H1 (cell line): ENCODE results near the gene NRXN3. TPM values are rescaled to one million over a fixed set of nuclear protein-coding genes. Genes with fewer than 3 reads are reported as not detected.

Source experiments
- CTCF ChIA-PET: fragments of 300-600 bp; sonication (Branson Sonifier 250); formaldehyde crosslinking; loops from one replicate; lab custom pipeline; 2021; ENCODE audit not compliant: partially characterized antibody; lab: Charles Lee
- POLR2A ChIA-PET: fragments of 300-600 bp; sonication (Branson Sonifier 250); formaldehyde crosslinking; loops from one replicate; lab custom pipeline; 2021; ENCODE audit warnings: inconsistent platforms; ENCODE audit not compliant: partially characterized antibody; lab: Charles Lee
- DNase-seq, 2 experiments: peaks; one replicate each; pipeline versions ENCODE4 v3.0.0 to v3.0.0-alpha.2; 2010 to 2022; ENCODE audit warnings: low spot score in 2 of 2, low read depth in 1 of 2, mixed read lengths in 1 of 2
- FAIRE-seq: peaks from 2 replicates; lab custom pipeline; 2011; peaks lifted over from hg19 to GRCh38; lab: Jason Lieb, UNC
- H2AFZ ChIP-seq: 2 replicates; pipeline ENCODE4 v1.8.1; 2012; ENCODE audit warnings: low read length, inconsistent platforms
- H2AK5ac ChIP-seq: 2 replicates; pipeline ENCODE4 v1.6.1; 2013; ENCODE audit warnings: low read depth, low read length
- H2BK120ac ChIP-seq: replicated peaks from 2 replicates; pipeline ENCODE3; 2013; ENCODE audit warnings: low read depth, low read length, inconsistent platforms
- H2BK12ac ChIP-seq: 2 replicates; pipeline ENCODE4 v1.6.1; 2013; ENCODE audit warnings: low read depth, low read length
- H2BK15ac ChIP-seq: 2 replicates; pipeline ENCODE4 v1.6.1; 2013; ENCODE audit warnings: low read length
- H2BK20ac ChIP-seq: 2 replicates; pipeline ENCODE4 v1.6.1; 2013; ENCODE audit warnings: low read length
- H2BK5ac ChIP-seq: 2 replicates; pipeline ENCODE4 v1.6.1; 2013; ENCODE audit warnings: low read depth, low read length
- H3K14ac ChIP-seq: 2 replicates; pipeline ENCODE4 v1.6.1; 2013; ENCODE audit warnings: inconsistent platforms; ENCODE audit not compliant: insufficient read length
- H3K18ac ChIP-seq: 2 replicates; pipeline ENCODE4 v1.6.1; 2013; ENCODE audit warnings: low read length; ENCODE audit errors: extremely low read depth
- H3K23ac ChIP-seq: 2 replicates; pipeline ENCODE4 v1.6.1; 2013; ENCODE audit warnings: inconsistent platforms; ENCODE audit not compliant: insufficient read length
- H3K23me2 ChIP-seq: 2 replicates; pipeline ENCODE4 v1.6.1; 2013; ENCODE audit warnings: low read depth, low read length
- H3K27ac ChIP-seq: 2 replicates; pipeline ENCODE4 v1.6.1; 2011; ENCODE audit warnings: low read depth, low read length, inconsistent platforms
- H3K27me3 ChIP-seq, 4 experiments: replicated peaks in 1 of 4; 1 replicate in 1 of 4; 2 replicates in 3 of 4; pipeline versions ENCODE4 v1.6.1 to v1.8.1; 2011 to 2013; ENCODE audit warnings: low read length in 3 of 4, mild to moderate bottlenecking in 3 of 4, inconsistent platforms in 2 of 4, mixed read lengths in 2 of 4, moderate library complexity in 1 of 4; ENCODE audit not compliant: control insufficient read depth in 3 of 4, insufficient read depth in 3 of 4; ENCODE audit errors: extremely low read depth in 1 of 4
- H3K36me3 ChIP-seq, 4 experiments: 2 replicates each; pipeline versions ENCODE4 v1.6.1 to v1.8.1; 2011 to 2013; ENCODE audit warnings: mild to moderate bottlenecking in 4 of 4, low read length in 3 of 4, moderate library complexity in 2 of 4, control low read depth in 1 of 4, inconsistent platforms in 1 of 4; ENCODE audit not compliant: insufficient read depth in 4 of 4, control insufficient read depth in 2 of 4
- H3K4ac ChIP-seq: replicated peaks from 2 replicates; pipeline ENCODE3; 2013; ENCODE audit warnings: low read length, low read depth, mixed read lengths, inconsistent platforms; ENCODE audit not compliant: insufficient read length
- H3K4me1 ChIP-seq, 4 experiments: replicated peaks in 1 of 4; 1 replicate in 1 of 4; 2 replicates in 3 of 4; pipeline versions ENCODE4 v1.6.1 to v1.8.1; 2011 to 2013; ENCODE audit warnings: low read length in 3 of 4, inconsistent platforms in 2 of 4, mixed read lengths in 1 of 4; ENCODE audit not compliant: insufficient read depth in 4 of 4, control insufficient read depth in 3 of 4
- H3K4me2 ChIP-seq, 2 experiments: 2 replicates each; pipeline versions ENCODE4 v1.6.1 to v1.8.1; 2011 to 2013; ENCODE audit warnings: low read depth in 2 of 2, low read length in 2 of 2, control low read depth in 1 of 2, inconsistent platforms in 1 of 2, mild to moderate bottlenecking in 1 of 2; ENCODE audit not compliant: insufficient read depth in 1 of 2
- H3K4me3 ChIP-seq, 4 experiments: fragments of 200-600, 300-600 bp in 1 of 4; sonication (generic), shearing (Covaris generic), sonication (Bioruptor Twin) in 1 of 4; 2 replicates each; pipeline versions ENCODE4 v1.5.1 to v1.8.1; 2011 to 2016; ENCODE audit warnings: low read length in 4 of 4, low read depth in 3 of 4, control low read depth in 2 of 4, inconsistent platforms in 2 of 4, mild to moderate bottlenecking in 2 of 4, mixed read lengths in 1 of 4, moderate library complexity in 1 of 4; ENCODE audit not compliant: insufficient read depth in 2 of 4; ENCODE audit errors: extremely low read depth in 1 of 4
- H3K56ac ChIP-seq: replicated peaks from 2 replicates; pipeline ENCODE3; 2013; ENCODE audit warnings: low read depth, mild to moderate bottlenecking, mixed read lengths, low read length, inconsistent platforms; ENCODE audit not compliant: insufficient read length
- H3K79me1 ChIP-seq: 2 replicates; pipeline ENCODE4 v1.6.1; 2013; ENCODE audit warnings: low read depth, low read length, control low read depth
- H3K79me2 ChIP-seq, 2 experiments: 2 replicates each; pipeline versions ENCODE4 v1.6.1 to v1.8.1; 2012 to 2013; ENCODE audit warnings: low read length in 2 of 2, mild to moderate bottlenecking in 2 of 2, inconsistent platforms in 1 of 2; ENCODE audit not compliant: insufficient read depth in 2 of 2, control insufficient read depth in 1 of 2
- H3K9ac ChIP-seq, 4 experiments: replicated peaks in 1 of 4; 1 replicate in 1 of 4; 2 replicates in 3 of 4; pipeline versions ENCODE4 v1.6.1 to v1.8.1; 2011 to 2013; ENCODE audit warnings: low read depth in 3 of 4, low read length in 3 of 4, control low read depth in 2 of 4, mild to moderate bottlenecking in 2 of 4, moderate library complexity in 2 of 4, inconsistent platforms in 1 of 4; ENCODE audit errors: extremely low read depth in 1 of 4
- H3K9me3 ChIP-seq, 2 experiments: 2 replicates each; pipeline versions ENCODE4 v1.6.1 to v1.8.1; 2012 to 2013; ENCODE audit warnings: mild to moderate bottlenecking in 2 of 2, moderate library complexity in 2 of 2, control low read depth in 1 of 2, inconsistent platforms in 1 of 2, low read depth in 1 of 2, low read length in 1 of 2, mixed read lengths in 1 of 2; ENCODE audit not compliant: insufficient read depth in 2 of 2
- H4K20me1 ChIP-seq, 2 experiments: replicated peaks in 1 of 2; 2 replicates each; pipeline versions ENCODE3 to v1.8.1; 2011 to 2013; ENCODE audit warnings: inconsistent platforms in 2 of 2, low read length in 2 of 2, mild to moderate bottlenecking in 1 of 2; ENCODE audit not compliant: insufficient read depth in 2 of 2, control insufficient read depth in 1 of 2
- H4K5ac ChIP-seq: 2 replicates; pipeline ENCODE4 v1.6.1; 2013; ENCODE audit warnings: low read length, low read depth, mixed read lengths, inconsistent platforms; ENCODE audit not compliant: insufficient read length
- H4K8ac ChIP-seq: 2 replicates; pipeline ENCODE4 v1.8.0; 2013; ENCODE audit warnings: mild to moderate bottlenecking, moderate library complexity, low read length, inconsistent platforms; ENCODE audit not compliant: insufficient read depth; ENCODE audit errors: extremely low read depth
- H4K91ac ChIP-seq: replicated peaks from 2 replicates; pipeline ENCODE3; 2013; ENCODE audit warnings: low read length, mixed read lengths, inconsistent platforms; ENCODE audit not compliant: insufficient read length
- JUN ChIP-seq: IDR thresholded peaks from 2 replicates; pipeline ENCODE4 v1.6.1; 2011; ENCODE audit warnings: low read depth, mild to moderate bottlenecking, improper control_type of control experiment, low read length
- KDM1A ChIP-seq: fragments of 200-600, 300-600 bp; sonication (generic); IDR thresholded peaks from 2 replicates; pipeline ENCODE4 v1.7.1; 2016; ENCODE audit warnings: mild to moderate bottlenecking, low read length, borderline replicate concordance
- PHF8 ChIP-seq: fragments of 200-600 bp; sonication (generic); conservative IDR thresholded peaks from 2 replicates; pipeline ENCODE4 v1.7.1; 2012; ENCODE audit warnings: low read depth, mild to moderate bottlenecking, inconsistent platforms, low read length, moderate library complexity
- SUZ12 ChIP-seq: fragments of 200-600 bp; sonication (generic); IDR thresholded peaks from 2 replicates; pipeline ENCODE4 v1.6.1; 2012; ENCODE audit warnings: mild to moderate bottlenecking, inconsistent platforms, low read length, moderate library complexity, mixed read lengths
- WGBS, 2 experiments: shearing (Covaris generic) in 1 of 2; methylation state at CpG; one replicate each; pipeline versions ENCODE4 v1.1.6 to v1.1.7; 2013 to 2015; ENCODE audit warnings: low lambda C conversion rate in 2 of 2, mixed read lengths in 2 of 2, inconsistent platforms in 1 of 2, low coverage in 1 of 2, missing lambda C conversion rate in 1 of 2; ENCODE audit not compliant: insufficient replicate concordance in 2 of 2, insufficient coverage in 1 of 2, insufficient read length in 1 of 2; ENCODE audit errors: extremely low coverage in 1 of 2, missing lambda C conversion rate in 1 of 2; 5-methylcytosine and 5-hydroxymethylcytosine counted together
- polyA plus RNA-seq, 7 experiments: library from polyadenylated mRNA; depleted of rRNA in 3 of 7; stranded (reverse) in 5 of 7; unstranded in 2 of 7; fragments of >200 nt in 5 of 7; fragments of 200-250 nt in 2 of 7; gene quantifications; 1 replicate in 5 of 7; 2 replicates in 1 of 7; 4 replicates in 1 of 7; pipeline versions ENCODE4 v1.2.1 to v1.2.3, GENCODE V29; 2011 to 2013; ENCODE audit warnings: missing spikeins in 2 of 7, mixed read lengths in 2 of 7
- total RNA-seq: library from RNA; stranded (reverse); fragmentation: NEBNext Ultra II Directional; extraction: Animal tissue kit (Norgen Biotek cat#: 25700); gene quantifications from 2 replicates; pipeline ENCODE4 v1.2.1, GENCODE V29; 2021

NRXN3 gene
- total and polyA plus RNA-seq, 2 of the 8 experiments (the other 6 are each of a cell fraction or from before 2014, with no cell fraction given) = 2.6 to 4.1 TPM

DNA sequence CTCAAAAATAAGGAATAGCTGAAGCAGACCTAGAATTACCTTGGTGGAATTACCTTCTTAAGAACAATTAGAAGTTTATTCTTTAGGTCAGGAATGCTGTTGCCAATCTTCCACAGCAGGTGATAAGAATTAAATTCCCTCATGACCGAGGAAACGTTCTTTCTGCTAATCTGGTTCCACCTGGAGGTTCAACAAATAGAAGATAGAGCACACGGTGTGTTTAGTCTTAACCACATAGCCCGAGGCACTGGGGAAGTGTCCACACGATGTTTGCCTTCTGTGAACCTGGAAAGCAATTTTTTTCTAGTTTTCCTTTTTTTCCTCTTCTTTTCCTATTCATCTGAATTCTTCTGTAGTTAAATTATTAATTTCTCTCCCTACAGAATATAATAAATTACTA, 906.9 kb downstream of the NRXN3 start:
- Histone ChIP-seq H2AFZ (no peak overlapping the region), H4K91ac (no peak overlapping the region), H3K27me3 (no peaks in the 10 kb centered on the region), H2BK15ac (no peak overlapping the region), H4K5ac (no peak overlapping the region), H4K20me1 (no peaks in the 10 kb centered on the region), H3K23me2 (no peaks in the 10 kb centered on the region), H4K8ac (no peak overlapping the region), H2BK20ac (no peak overlapping the region), H3K36me3 (no peaks in the 10 kb centered on the region), H3K79me2 (no peaks in the 10 kb centered on the region), H3K79me1 (no peaks in the 10 kb centered on the region), H3K14ac (no peak overlapping the region), H3K9ac (no peak overlapping the region), H3K4me1 (no peaks in the 10 kb centered on the region), H2BK12ac (no peak overlapping the region), H3K4me2 (no peak overlapping the region), H3K27ac (no peak overlapping the region), H3K56ac (no peak overlapping the region), H2AK5ac (no peak overlapping the region), H3K23ac (no peak overlapping the region), H3K18ac (no peak overlapping the region), H3K4ac (no peak overlapping the region), H2BK5ac (no peak overlapping the region), H2BK120ac (no peak overlapping the region), H3K4me3 (no peak overlapping the region), H3K9me3 (no peaks in the 10 kb centered on the region)
- TF ChIP-seq SUZ12 = no peak
- no peak for TF ChIP-seq JUN
- no peak for TF ChIP-seq PHF8
- TF ChIP-seq KDM1A = no peak
- DNase-seq = no peak
- FAIRE-seq = no peak
- WGBS, 2 experiments = 89% methylated on average over 5 of the region's 5 CpGs; no CpG with 5 or more reads in 1 of the 2 experiments
- ChIA-PET CTCF (no interaction called here), POLR2A (no interaction called here)
